CD1c-positive myeloid dendritic cell (primary cell): ENCODE results near the gene TIPRL.
A peak's percentile ranks its signal among the peaks of the same experiment; 100 is the strongest.

ENCODE experiments used
- DNase-seq: peaks from one replicate; pipeline ENCODE4 v3.0.0-alpha.2; 2016; ENCODE audit errors: extremely low spot score

Gene TIPRL

GRCh38 chr1:168178638-168179437 is at the start of gene TIPRL:
Gene TIPRL (plus strand): TSS chr1:168178962. CDS start chr1:168179078, 116 bp downstream.
- DNase-seq: peak; percentile 96

- DNase-seq: no peak
These were observed 48.8 kb upstream of the TIPRL start for GRCh38 chr1:168129933-168130332.

- DNase-seq: no peak
These were observed 44.6 kb upstream of the TIPRL start for GRCh38 chr1:168134132-168134531.

- no peak for DNase-seq
These were observed 44.1 kb upstream of the TIPRL start for GRCh38 chr1:168134642-168135041.

- DNase-seq: no peak
These were observed 43.4 kb upstream of the TIPRL start for GRCh38 chr1:168135116-168135920.

- peak; percentile 7 for DNase-seq
These were observed 42.6 kb upstream of the TIPRL start for GRCh38 chr1:168135921-168136708.

GRCh38 chr1:168136709-168137514 is 41.9 kb upstream of the TIPRL start, which contains the start of gene GPR161:
Gene GPR161 (minus strand): TSS chr1:168136930. CDS start chr1:168104850, 32,080 bp downstream.
- DNase-seq: peak; percentile 37

GRCh38 chr1:168137515-168137821 is 41.3 kb upstream of the TIPRL start:
- peak; percentile 2 for DNase-seq

- DNase-seq: no peak
These were observed 40.6 kb upstream of the TIPRL start for GRCh38 chr1:168138134-168138533.

- DNase-seq: no peak
These were observed 39.7 kb upstream of the TIPRL start for GRCh38 chr1:168139070-168139469.

GRCh38 chr1:168141871-168142385 is 36.8 kb upstream of the TIPRL start:
- no peak for DNase-seq

GRCh38 chr1:168145184-168146159 is 33.3 kb upstream of the TIPRL start:
- peak; percentile 85 for DNase-seq

- no peak for DNase-seq
These were observed 32.6 kb upstream of the TIPRL start for GRCh38 chr1:168146160-168146539.

GRCh38 chr1:168146626-168147025 is 32.1 kb upstream of the TIPRL start:
- no peak for DNase-seq

- peak; percentile 13 for DNase-seq
These were observed 29.8 kb upstream of the TIPRL start for GRCh38 chr1:168148916-168149315.

- DNase-seq: no peak
These were observed 28.5 kb upstream of the TIPRL start for GRCh38 chr1:168150283-168150682.

- DNase-seq: no peak
These were observed 26.8 kb upstream of the TIPRL start for GRCh38 chr1:168151935-168152334.

GRCh38 chr1:168154707-168155106 is 24.1 kb upstream of the TIPRL start:
- DNase-seq: peak; percentile 32

- no peak for DNase-seq
These were observed 22.9 kb upstream of the TIPRL start for GRCh38 chr1:168155910-168156309.

- DNase-seq: no peak
These were observed 21.1 kb upstream of the TIPRL start for GRCh38 chr1:168157638-168158037.
